Suppressor macrophage treated with lipopolysaccharide for 1 hour (primary cell): Measurements from ENCODE around the gene RIMS3.
A peak's percentile ranks its signal among the peaks of the same experiment; 100 is the strongest.

Experiments
- DNase-seq, 3 donors: peaks; one replicate each; pipeline ENCODE4 v3.0.0-alpha.2; 2020 to 2022

The RIMS3 gene

DNA sequence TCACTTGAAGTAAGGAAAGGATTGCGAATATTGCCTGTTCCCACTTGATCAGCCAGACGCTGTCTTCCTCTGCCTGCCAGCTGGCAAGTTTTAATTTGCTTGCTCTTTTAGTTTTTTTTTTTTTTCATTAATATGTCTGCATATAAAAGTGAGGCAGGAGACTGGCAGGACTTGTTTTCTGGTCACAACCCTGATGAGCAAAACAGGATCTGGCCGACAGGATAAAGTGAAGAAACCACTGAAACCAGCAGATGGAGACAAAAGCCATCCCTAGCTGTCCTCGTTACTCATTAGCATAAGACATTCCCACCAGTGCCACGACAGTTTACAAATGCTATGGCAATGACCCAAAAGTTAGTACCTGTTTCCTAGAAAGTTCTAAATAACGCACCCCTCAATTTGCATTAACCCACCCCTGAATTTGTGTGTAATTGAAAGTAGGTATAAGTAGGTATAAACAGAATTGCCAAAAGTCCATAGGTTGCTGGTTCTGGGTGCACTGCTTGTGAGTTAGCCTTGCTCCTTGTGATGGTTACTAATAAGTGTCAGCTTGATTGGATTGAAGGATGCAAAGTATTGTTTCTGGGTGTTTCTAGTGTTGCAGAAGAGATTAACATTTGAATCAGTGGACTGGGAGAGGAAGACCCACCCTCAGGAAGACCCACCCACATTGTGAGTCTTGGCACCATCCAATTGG is 73.2 kb downstream of the RIMS3 start:
- DNase-seq: peak; percentile 67 to 77 (median 73)

DNA sequence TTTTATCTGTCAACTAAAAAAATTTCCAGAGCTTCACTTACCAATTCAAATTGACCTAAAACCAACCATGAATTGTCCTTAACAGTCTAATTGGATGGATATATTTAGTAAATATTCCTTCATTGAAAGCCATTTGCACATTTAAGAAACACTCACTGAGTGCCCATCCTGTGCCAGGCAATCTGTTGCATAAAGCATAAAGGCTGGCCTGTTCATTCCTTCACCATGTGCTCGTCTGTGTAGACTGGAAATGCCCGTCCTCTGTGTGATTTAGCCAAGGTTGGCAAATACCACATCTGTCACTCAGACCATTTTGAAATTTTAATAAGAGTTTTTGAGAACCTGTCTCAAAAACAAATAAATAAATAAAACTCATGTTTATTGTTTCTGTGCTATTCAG is 76.9 kb downstream of the RIMS3 start:
- no peak for DNase-seq

DNA sequence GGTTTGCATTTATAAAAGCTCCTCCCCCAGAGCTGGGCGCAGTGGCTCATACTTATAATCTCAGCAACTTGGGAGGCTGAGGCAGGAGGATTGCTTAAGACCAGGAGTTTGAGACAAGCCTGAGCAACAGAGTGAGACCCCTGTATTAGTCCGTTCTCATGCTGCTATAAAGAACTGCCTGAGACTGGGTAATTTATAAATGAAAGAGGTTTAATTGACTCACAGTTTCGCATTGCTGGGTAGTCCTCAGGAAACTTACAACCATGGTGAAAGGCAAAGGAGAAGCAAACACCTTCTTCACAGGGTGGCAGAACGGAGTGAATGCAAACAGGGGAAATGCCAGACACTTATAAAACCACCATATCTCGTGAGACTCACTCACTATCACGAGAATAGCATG is 81.5 kb downstream of the RIMS3 start:
- no peak for DNase-seq

DNA sequence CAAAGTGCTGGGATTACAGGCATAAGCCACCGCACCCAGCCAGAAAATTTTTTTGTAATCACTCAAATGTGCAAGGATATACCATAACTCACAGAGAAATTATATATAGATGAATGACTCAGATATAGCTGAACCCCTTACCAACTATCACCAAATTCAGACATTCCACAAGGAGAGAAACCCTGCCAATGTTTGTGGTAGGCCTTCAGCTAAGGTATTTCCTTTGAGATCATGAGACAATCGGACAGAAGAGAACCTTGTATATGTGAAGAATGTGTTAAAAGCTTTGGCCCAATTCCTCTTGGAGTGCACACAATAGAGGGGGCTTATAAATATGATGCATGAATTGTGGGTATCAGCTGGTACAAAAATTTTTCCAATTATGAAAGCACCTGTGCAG is 83.4 kb downstream of the RIMS3 start:
- DNase-seq: no peak

DNA sequence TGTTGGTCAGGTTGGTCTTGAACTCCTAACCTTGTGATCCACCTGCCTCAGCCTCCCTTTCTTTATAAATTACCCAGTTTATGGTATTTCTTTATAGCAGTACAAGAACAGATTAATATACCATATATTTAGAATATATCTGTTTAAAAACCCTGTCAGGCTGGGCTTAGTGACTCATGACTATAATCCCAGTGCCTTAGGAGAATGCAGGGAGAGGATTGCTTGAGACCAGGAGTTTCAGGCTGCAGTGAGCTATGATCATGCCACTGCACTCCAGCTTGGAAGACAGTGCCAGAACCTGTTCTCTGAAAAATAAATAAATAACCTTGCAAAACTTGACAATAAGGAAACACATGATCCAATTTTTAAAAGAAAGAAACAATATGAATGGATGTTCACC is 90.1 kb downstream of the RIMS3 start:
- no peak for DNase-seq

DNA sequence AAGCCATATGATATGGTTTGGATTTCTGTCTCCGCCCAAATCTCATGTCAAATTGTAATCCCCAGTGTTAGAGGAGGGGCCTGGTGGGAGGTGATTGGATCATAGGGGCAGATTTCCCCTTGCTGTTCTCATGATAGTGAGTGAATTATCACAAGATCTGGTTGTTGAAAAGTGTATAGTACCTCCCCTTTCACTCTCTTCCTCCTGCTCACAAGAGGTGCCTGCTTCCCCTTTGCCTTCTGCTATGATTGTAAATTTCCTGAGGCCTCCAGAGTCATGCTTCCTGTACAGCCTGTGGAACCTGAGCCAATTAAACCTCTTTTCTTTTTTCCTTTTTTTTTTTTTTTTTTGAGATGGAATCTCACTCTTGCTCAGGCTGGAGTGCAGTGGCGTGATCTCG is 90.7 kb downstream of the RIMS3 start:
- peak; percentile 86 to 96 (median 90) for DNase-seq
